ENCODE results near the gene SH3BP4. TPM values are rescaled to one million over a fixed set of nuclear protein-coding genes. Genes with fewer than 3 reads are reported as not detected.

SH3BP4 gene
- total RNA-seq, 1 experiment from 2014 or later = 93.8 TPM

DNA sequence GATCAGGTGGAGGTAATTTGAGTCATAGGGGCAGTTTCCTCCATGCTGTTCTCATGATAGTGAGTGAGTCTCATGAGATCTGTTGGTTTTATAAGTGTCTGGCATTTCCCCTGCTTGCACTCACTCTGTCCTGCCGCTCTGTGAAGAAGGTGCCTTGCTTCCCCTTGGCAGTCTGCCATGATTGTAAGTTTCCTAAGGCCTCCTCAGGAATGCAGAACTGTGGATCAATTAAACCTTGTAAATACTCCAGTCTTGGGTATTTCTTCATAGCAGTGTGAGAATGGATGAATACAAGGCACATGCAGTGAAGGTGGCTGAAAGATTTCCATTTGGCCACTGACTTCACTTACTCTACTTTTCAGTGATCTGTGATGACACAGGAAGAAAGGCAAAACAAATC lies 133.7 kb downstream of the SH3BP4 start:
- H3K56ac ChIP-seq (ENCODE audit: insufficient read length, low read depth, low read length) = no peak overlapping the region
- no peaks in the 10 kb centered on the region for H3K23me2 ChIP-seq (ENCODE audit: insufficient read length, low read depth, low read length, poor library complexity, severe bottlenecking)
- no peak overlapping the region for H2BK12ac ChIP-seq (ENCODE audit: insufficient read length, low read depth, low read length)
- no peaks in the 10 kb centered on the region for H3K9me3 ChIP-seq (ENCODE audit: control insufficient read depth, low read depth, low read length)
- H3K79me2 ChIP-seq (ENCODE audit: insufficient read depth, low read length) = no peaks in the 10 kb centered on the region
- no peak overlapping the region for H3T11ph ChIP-seq (ENCODE audit: low read length)
- H4K20me1 ChIP-seq (ENCODE audit: control insufficient read depth, insufficient read depth, insufficient read length) = no peaks in the 10 kb centered on the region
- no peaks in the 10 kb centered on the region; a peak in 1 of 5 replicates for H3K9me3 Mint-ChIP-seq
- no peak overlapping the region for H3K14ac ChIP-seq (ENCODE audit: insufficient read depth, low read length)
- no peak overlapping the region for H3K27ac Mint-ChIP-seq
- no peaks in the 10 kb centered on the region; the same call in 1 of the 2 replicates for H3K27me3 Mint-ChIP-seq (ENCODE audit: low read depth)
- no peak overlapping the region for H3K4ac ChIP-seq (ENCODE audit: low read depth, low read length)
- no peak overlapping the region for H3K23ac ChIP-seq (ENCODE audit: insufficient read length, low read depth, low read length)
- H2AK5ac ChIP-seq (ENCODE audit: insufficient read length, low read length) = no peak overlapping the region
- no peak overlapping the region for H2BK120ac ChIP-seq (ENCODE audit: low read depth, low read length, poor library complexity, severe bottlenecking)
- H2AFZ ChIP-seq (ENCODE audit: low read length) = no peak overlapping the region
- no peak overlapping the region for H4K5ac ChIP-seq (ENCODE audit: insufficient read length, low read depth, low read length)
- H3K4me1 ChIP-seq (ENCODE audit: insufficient read depth, low read length) = no peaks in the 10 kb centered on the region
- no peak overlapping the region for H3K4me3 Mint-ChIP-seq
- no peaks in the 10 kb centered on the region for H3K79me1 ChIP-seq (ENCODE audit: insufficient read depth, low read depth, low read length, poor library complexity, severe bottlenecking)
- no peak overlapping the region for H4K8ac ChIP-seq (replicated peaks; ENCODE audit: insufficient read length, low read depth, low read length)
- no peak overlapping the region for H3K18ac ChIP-seq (ENCODE audit: insufficient read length, low read depth, low read length)
- H3K4me1 Mint-ChIP-seq = peaks cover 14 to 24% of the 10 kb centered on the region in 2 experiments
- no peak overlapping the region for H2BK20ac ChIP-seq (ENCODE audit: low read depth, low read length, poor library complexity, severe bottlenecking)
- H2BK15ac ChIP-seq (ENCODE audit: low read depth, low read length) = no peak overlapping the region
- no peak for DNase-seq
- WGBS (ENCODE audit: extremely low coverage, insufficient read length, low lambda C conversion rate) = no CpG with 5 or more reads among the region's 1 CpG
- H2BK5ac ChIP-seq (ENCODE audit: insufficient read length, low read length) = no peak overlapping the region
- H4K91ac ChIP-seq (ENCODE audit: insufficient read length, low read depth, low read length) = no peak overlapping the region
- H3K9ac ChIP-seq (ENCODE audit: extremely low read depth, insufficient read length, low read length) = no peak overlapping the region
- H3K4me2 ChIP-seq (ENCODE audit: insufficient read depth, insufficient read length, low read length) = no peak overlapping the region
- H3K27me3 ChIP-seq (ENCODE audit: insufficient read depth, low read length) = 0 out of 2 replicates have a peak, but pooled peaks cover 2% of the 10 kb centered on the region
- H3K36me3 Mint-ChIP-seq (ENCODE audit: insufficient read depth in 1 of 3, low read depth in 3 of 3) = no peaks in the 10 kb centered on the region
- TF ChIP-seq CTCF (conservative IDR thresholded peaks at IDR 0.05) = no peak
- H3K27ac ChIP-seq (ENCODE audit: insufficient read length, low read depth, low read length) = no peak overlapping the region
